ENCODE measurements around the gene CYP11A1.

CYP11A1 gene

DNA sequence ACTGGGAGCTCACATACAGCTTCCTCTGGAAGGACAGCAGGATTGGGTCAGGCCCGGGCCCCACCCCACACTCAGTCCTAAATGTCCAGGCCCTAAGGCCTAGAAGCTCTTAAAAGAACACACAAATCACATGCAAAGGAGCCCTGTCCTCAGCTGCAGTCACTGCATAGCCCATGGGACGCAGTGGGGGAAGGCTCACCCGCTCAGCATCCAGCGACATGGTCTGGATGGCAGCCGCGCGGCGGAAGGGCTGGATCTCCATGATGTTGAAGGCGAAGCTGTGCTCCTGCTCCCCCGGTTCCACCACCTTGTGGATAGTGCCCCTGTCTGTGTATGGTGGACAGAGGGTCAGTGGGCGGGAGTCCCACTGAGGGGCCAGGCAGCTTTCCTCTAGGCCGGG lies 44.2 kb upstream of the CYP11A1 start:
- TF ChIP-seq, protein P1, sequence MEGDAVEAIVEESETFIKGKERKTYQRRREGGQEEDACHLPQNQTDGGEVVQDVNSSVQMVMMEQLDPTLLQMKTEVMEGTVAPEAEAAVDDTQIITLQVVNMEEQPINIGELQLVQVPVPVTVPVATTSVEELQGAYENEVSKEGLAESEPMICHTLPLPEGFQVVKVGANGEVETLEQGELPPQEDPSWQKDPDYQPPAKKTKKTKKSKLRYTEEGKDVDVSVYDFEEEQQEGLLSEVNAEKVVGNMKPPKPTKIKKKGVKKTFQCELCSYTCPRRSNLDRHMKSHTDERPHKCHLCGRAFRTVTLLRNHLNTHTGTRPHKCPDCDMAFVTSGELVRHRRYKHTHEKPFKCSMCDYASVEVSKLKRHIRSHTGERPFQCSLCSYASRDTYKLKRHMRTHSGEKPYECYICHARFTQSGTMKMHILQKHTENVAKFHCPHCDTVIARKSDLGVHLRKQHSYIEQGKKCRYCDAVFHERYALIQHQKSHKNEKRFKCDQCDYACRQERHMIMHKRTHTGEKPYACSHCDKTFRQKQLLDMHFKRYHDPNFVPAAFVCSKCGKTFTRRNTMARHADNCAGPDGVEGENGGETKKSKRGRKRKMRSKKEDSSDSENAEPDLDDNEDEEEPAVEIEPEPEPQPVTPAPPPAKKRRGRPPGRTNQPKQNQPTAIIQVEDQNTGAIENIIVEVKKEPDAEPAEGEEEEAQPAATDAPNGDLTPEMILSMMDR (IDR thresholded peaks at IDR 0.05) = no peak

DNA sequence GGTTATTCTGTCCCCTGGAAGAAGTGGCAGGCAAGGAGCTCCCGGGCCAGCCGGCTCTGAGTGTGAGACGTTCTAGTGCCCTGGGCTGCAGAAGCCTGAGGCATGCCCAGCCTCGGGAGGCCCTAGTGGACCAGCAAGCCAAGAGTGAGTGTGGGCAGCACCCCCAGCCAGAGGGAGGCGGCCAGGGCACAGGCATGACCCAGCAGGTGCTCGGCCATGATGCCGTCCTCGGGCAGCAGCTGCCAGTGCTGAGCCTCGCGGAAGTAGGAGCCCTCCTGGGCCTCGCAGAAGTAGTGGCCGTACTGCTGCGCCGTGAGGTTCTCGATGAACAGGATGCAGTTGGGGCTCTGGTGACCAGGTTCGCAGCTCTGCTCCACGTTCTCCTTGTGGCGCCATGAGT lies 43.1 kb upstream of the CYP11A1 start:
- TF ChIP-seq, protein P1 (IDR thresholded peaks at IDR 0.05) = no peak

DNA sequence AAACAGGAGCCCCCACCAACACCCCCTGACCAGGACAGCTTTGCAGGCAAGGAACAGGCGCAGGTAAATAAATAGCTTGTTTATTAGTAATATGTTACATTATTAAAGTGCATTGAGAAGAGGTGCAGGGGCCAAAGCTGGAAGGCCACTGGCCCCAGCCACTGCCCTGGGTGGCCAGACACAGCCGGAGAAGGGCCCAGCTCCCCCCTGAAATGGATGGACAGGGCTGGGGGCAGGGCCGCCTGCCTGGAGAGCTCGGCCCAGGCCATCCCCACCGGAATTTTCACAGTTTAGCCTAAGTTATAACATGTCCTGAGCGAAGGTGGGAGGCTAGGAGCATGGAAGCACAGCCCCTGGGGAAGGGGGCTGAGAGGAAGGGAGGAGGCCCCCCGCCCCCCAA lies 41.8 kb upstream of the CYP11A1 start:
- TF ChIP-seq, protein P1 (IDR thresholded peaks at IDR 0.05) = no peak

DNA sequence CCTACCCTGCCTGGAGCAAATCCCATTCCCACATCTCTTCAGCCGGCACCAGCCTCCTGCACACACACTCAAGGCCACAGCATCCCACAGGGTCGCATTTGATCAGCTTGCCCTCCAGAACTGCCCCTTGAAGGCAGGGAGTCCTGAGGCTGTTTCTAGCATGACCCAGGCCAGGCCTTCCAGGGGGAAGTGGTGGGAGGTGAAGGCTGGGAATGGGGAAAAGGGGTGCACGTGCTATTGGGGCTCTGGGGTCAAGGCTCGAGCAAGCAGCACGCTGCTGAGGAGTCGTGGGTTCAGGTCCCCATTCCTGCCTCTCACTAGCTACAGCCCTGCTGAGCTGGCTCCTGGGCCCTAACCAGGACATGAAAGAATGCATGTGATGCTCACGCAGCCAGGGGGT lies 41.4 kb upstream of the CYP11A1 start:
- TF ChIP-seq, protein P1 (IDR thresholded peaks at IDR 0.05) = no peak

DNA sequence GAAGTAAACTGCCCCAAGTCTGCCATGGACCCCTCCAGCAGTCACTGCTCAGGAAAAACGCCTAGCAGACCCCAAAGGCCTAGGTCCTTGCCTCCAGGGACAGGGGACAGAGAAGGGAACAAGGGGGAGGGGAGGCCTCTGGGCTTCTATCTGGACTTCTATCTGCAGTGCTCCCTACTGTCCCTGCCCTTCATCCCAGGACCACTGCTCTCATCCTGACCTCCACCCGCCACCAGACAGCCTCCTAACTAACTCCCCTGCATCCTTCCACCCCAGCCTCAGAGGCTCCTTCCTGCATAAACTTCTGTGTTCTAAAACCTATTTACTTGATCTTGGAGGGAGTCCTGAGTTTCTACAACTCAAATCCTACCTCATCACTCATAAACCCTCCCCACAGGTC lies 40.9 kb upstream of the CYP11A1 start:
- TF ChIP-seq, protein P1 (IDR thresholded peaks at IDR 0.05) = no peak

DNA sequence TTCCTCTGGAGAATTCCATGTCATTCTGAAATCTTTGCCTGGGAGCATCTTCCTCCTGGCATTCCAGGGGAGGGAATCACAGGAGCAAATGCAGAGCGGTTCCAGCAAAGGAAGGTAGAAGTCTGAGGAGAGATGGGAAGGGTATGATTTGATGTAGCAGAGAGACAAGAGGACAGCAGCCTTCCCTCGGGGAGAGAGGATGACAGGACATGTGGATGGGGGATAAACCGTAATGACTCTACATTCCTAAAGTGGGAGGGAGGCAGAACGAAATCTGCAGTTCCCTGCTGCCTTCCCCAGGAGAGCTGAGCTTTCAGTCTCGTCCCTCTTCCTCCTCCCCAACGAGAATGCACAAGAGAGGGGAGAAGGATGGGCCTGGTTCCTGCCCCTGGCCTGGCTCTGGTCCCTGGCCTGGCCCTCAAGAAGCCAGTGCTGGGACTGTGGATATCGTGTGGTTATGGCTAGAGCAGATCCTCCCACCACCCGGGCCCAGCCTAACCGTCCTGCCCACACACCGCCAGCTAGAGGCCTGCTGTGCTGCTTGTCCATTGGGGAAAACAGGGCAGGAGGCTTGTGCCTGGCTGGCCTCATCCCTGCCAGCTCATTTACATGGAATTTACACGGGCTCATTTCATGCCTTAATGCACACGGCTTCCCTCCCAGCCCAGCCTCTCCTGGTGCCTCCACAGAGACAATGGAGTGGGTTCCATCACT lies 39.7 kb upstream of the CYP11A1 start:
- TF ChIP-seq, protein P1 (IDR thresholded peaks at IDR 0.05) = no peak

DNA sequence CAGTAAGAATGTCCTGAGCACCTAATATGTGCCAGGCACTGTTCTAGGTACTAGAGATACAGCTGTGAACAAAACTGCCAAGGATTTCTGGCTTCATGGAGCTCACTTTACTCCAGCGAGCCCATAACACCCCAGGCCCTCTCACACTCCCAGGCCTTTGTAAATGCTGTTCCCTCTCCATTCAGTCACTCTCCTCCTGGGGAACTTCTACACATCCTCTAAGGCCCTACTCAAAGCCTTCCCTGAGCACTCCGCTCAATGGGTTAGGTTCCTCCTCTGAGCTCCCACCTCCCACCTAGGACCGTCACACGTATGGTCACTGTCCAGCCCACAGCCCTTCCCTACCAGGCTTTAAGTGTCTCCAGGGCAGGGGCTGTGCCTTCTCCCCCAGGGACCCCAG lies 39.1 kb upstream of the CYP11A1 start:
- TF ChIP-seq, protein P1 (IDR thresholded peaks at IDR 0.05) = no peak

DNA sequence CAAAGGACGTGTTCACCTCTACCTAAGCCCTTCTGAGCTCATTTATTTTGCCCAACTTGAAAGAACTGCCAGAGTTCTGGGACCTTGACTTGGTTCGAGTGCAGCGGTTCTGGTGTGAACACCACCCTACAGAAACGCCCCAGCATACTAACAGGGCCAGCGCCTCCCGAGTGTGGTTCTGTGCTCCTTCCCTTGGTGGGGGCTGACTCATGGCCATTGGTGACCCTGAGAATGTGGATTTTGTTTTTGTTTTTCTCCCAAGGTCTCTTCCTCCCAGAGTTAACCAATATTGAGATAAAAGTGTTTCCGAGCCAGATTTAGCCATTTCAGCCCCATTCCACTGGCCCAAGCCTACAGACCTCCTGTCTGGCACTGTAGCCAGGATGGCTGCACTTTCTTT lies 38.4 kb upstream of the CYP11A1 start:
- TF ChIP-seq, protein P1 (IDR thresholded peaks at IDR 0.05) = no peak
